ENCODE data around the gene ENTPD2.

ENTPD2 gene

DNA sequence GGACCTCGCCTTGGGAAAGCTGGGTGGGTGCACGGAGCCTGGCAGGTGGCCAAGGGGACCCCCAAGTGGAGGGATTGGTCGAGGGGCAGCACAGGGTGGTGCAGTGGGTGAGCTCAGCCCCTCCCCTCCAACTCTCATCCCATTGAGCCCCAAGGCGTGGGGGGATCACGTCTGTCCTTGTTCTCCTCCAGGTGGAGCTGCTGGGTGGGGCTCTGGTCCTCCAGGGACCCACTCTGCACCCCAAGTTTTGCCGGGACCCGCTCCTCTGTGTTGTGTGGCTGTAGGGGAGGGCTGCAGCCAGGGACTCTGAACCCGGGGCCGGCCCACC lies 18.4 kb downstream of the ENTPD2 start:
- Histone ChIP-seq H3K36me3 (ENCODE audit: control insufficient read depth in 2 of 2, insufficient read depth in 1 of 2, low read length in 2 of 2) (peaks cover 0 to 24% of the 10 kb centered on the region in 2 experiments; a peak in 1 of 3 replicates), H3K4me1 (ENCODE audit: control insufficient read depth, insufficient read depth, low read length) (no peaks in the 10 kb centered on the region), H3K9me3 (ENCODE audit: control insufficient read depth, insufficient read depth, low read depth, low read length) (no peaks in the 10 kb centered on the region), H3K27ac (ENCODE audit: extremely low read depth, low read depth, low read length) (no peak overlapping the region), H3K4me3 (ENCODE audit: low read depth, low read length) (no peak overlapping the region)
- ChIA-PET POLR2A (interaction anchor here (0.7 to 2.0 kb wide), 19 partner anchors 9 to 308 kb away, joined by 3 to 16 read pairs (median 4); partner anchors contain the start of genes CLIC3, NPDC1, PAXX and RNF208), CTCF (interaction anchor here (0.6 to 5.3 kb wide), 58 partner anchors 8 to 517 kb away, joined by 3 to 119 read pairs (median 4); partner anchors contain the start of genes AJM1, C8G, CLIC3 and FBXW5)
- TF ChIP-seq, protein P1, sequence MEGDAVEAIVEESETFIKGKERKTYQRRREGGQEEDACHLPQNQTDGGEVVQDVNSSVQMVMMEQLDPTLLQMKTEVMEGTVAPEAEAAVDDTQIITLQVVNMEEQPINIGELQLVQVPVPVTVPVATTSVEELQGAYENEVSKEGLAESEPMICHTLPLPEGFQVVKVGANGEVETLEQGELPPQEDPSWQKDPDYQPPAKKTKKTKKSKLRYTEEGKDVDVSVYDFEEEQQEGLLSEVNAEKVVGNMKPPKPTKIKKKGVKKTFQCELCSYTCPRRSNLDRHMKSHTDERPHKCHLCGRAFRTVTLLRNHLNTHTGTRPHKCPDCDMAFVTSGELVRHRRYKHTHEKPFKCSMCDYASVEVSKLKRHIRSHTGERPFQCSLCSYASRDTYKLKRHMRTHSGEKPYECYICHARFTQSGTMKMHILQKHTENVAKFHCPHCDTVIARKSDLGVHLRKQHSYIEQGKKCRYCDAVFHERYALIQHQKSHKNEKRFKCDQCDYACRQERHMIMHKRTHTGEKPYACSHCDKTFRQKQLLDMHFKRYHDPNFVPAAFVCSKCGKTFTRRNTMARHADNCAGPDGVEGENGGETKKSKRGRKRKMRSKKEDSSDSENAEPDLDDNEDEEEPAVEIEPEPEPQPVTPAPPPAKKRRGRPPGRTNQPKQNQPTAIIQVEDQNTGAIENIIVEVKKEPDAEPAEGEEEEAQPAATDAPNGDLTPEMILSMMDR (tag by site-specific recombination; IDR thresholded peaks at IDR 0.05): peak; percentile 57; the same call in 1 of the 2 replicates
- no peak for TF ChIP-seq ZNF596 (tag by site-specific recombination; IDR thresholded peaks at IDR 0.05)
- no peak for TF ChIP-seq ZNF354C (tag by site-specific recombination; IDR thresholded peaks at IDR 0.05; ENCODE audit: borderline replicate concordance, low read depth)
- TF ChIP-seq, protein P2, sequence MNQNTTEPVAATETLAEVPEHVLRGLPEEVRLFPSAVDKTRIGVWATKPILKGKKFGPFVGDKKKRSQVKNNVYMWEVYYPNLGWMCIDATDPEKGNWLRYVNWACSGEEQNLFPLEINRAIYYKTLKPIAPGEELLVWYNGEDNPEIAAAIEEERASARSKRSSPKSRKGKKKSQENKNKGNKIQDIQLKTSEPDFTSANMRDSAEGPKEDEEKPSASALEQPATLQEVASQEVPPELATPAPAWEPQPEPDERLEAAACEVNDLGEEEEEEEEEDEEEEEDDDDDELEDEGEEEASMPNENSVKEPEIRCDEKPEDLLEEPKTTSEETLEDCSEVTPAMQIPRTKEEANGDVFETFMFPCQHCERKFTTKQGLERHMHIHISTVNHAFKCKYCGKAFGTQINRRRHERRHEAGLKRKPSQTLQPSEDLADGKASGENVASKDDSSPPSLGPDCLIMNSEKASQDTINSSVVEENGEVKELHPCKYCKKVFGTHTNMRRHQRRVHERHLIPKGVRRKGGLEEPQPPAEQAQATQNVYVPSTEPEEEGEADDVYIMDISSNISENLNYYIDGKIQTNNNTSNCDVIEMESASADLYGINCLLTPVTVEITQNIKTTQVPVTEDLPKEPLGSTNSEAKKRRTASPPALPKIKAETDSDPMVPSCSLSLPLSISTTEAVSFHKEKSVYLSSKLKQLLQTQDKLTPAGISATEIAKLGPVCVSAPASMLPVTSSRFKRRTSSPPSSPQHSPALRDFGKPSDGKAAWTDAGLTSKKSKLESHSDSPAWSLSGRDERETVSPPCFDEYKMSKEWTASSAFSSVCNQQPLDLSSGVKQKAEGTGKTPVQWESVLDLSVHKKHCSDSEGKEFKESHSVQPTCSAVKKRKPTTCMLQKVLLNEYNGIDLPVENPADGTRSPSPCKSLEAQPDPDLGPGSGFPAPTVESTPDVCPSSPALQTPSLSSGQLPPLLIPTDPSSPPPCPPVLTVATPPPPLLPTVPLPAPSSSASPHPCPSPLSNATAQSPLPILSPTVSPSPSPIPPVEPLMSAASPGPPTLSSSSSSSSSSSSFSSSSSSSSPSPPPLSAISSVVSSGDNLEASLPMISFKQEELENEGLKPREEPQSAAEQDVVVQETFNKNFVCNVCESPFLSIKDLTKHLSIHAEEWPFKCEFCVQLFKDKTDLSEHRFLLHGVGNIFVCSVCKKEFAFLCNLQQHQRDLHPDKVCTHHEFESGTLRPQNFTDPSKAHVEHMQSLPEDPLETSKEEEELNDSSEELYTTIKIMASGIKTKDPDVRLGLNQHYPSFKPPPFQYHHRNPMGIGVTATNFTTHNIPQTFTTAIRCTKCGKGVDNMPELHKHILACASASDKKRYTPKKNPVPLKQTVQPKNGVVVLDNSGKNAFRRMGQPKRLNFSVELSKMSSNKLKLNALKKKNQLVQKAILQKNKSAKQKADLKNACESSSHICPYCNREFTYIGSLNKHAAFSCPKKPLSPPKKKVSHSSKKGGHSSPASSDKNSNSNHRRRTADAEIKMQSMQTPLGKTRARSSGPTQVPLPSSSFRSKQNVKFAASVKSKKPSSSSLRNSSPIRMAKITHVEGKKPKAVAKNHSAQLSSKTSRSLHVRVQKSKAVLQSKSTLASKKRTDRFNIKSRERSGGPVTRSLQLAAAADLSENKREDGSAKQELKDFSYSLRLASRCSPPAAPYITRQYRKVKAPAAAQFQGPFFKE (tag by site-specific recombination; IDR thresholded peaks at IDR 0.05; ENCODE audit: borderline replicate concordance): 0 out of 2 replicates have a peak, but pooled peaks have one; percentile 33
- no peak for TF ChIP-seq IKZF3 (tag by site-specific recombination; IDR thresholded peaks at IDR 0.05)
- peak; percentile 4; the same call in 1 of the 2 replicates for TF ChIP-seq ZNF391 (tag by site-specific recombination; IDR thresholded peaks at IDR 0.05; ENCODE audit: borderline replicate concordance, low read depth)
- TF ChIP-seq, protein P3, sequence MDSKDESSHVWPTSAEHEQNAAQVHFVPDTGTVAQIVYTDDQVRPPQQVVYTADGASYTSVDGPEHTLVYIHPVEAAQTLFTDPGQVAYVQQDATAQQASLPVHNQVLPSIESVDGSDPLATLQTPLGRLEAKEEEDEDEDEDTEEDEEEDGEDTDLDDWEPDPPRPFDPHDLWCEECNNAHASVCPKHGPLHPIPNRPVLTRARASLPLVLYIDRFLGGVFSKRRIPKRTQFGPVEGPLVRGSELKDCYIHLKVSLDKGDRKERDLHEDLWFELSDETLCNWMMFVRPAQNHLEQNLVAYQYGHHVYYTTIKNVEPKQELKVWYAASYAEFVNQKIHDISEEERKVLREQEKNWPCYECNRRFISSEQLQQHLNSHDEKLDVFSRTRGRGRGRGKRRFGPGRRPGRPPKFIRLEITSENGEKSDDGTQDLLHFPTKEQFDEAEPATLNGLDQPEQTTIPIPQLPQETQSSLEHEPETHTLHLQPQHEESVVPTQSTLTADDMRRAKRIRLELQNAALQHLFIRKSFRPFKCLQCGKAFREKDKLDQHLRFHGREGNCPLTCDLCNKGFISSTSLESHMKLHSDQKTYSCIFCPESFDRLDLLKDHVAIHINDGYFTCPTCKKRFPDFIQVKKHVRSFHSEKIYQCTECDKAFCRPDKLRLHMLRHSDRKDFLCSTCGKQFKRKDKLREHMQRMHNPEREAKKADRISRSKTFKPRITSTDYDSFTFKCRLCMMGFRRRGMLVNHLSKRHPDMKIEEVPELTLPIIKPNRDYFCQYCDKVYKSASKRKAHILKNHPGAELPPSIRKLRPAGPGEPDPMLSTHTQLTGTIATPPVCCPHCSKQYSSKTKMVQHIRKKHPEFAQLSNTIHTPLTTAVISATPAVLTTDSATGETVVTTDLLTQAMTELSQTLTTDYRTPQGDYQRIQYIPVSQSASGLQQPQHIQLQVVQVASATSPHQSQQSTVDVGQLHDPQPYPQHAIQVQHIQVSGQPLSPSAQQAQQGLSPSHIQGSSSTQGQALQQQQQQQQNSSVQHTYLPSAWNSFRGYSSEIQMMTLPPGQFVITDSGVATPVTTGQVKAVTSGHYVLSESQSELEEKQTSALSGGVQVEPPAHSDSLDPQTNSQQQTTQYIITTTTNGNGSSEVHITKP (tag by site-specific recombination; IDR thresholded peaks at IDR 0.05): peak; percentile 3; the same call in 1 of the 2 replicates
- no peak for TF ChIP-seq ZNF600 (tag by site-specific recombination; IDR thresholded peaks at IDR 0.05)
- no peak for TF ChIP-seq ZNF623 (tag by site-specific recombination; IDR thresholded peaks at IDR 0.05)
- TF ChIP-seq KLF16 (tag by site-specific recombination; IDR thresholded peaks at IDR 0.05): no peak
- no peak for TF ChIP-seq ZNF530 (tag by site-specific recombination; IDR thresholded peaks at IDR 0.05; ENCODE audit: low read depth)
- TF ChIP-seq ZNF37A (tag by site-specific recombination; IDR thresholded peaks at IDR 0.05): no peak
- TF ChIP-seq ZFP41 (tag by site-specific recombination; IDR thresholded peaks at IDR 0.05; ENCODE audit: borderline replicate concordance): no peak
- no peak for TF ChIP-seq ZNF174 (tag by site-specific recombination; IDR thresholded peaks at IDR 0.05)
- TF ChIP-seq ZNF555 (tag by site-specific recombination; conservative IDR thresholded peaks at IDR 0.05): no peak
- no peak for TF ChIP-seq HOXA7 (CRISPR knock-in tag; IDR thresholded peaks at IDR 0.05; ENCODE audit: borderline replicate concordance)
- TF ChIP-seq, protein P4, sequence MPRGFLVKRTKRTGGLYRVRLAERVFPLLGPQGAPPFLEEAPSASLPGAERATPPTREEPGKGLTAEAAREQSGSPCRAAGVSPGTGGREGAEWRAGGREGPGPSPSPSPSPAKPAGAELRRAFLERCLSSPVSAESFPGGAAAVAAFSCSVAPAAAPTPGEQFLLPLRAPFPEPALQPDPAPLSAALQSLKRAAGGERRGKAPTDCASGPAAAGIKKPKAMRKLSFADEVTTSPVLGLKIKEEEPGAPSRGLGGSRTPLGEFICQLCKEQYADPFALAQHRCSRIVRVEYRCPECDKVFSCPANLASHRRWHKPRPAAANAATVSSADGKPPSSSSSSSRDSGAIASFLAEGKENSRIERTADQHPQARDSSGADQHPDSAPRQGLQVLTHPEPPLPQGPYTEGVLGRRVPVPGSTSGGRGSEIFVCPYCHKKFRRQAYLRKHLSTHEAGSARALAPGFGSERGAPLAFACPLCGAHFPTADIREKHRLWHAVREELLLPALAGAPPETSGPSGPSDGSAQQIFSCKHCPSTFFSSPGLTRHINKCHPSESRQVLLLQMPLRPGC (tag by site-specific recombination; IDR thresholded peaks at IDR 0.05): no peak
- TF ChIP-seq SCRT1 (tag by site-specific recombination; IDR thresholded peaks at IDR 0.05; ENCODE audit: borderline replicate concordance): peak; percentile 98
- TF ChIP-seq ZNF561 (tag by site-specific recombination; IDR thresholded peaks at IDR 0.05; ENCODE audit: borderline replicate concordance): no peak
- no peak for TF ChIP-seq ZNF221 (tag by site-specific recombination; IDR thresholded peaks at IDR 0.05; ENCODE audit: borderline replicate concordance)
- TF ChIP-seq ZBTB8A (tag by site-specific recombination; IDR thresholded peaks at IDR 0.05): no peak
- no peak for TF ChIP-seq ZNF211 (tag by site-specific recombination; IDR thresholded peaks at IDR 0.05; ENCODE audit: low read depth)
- TF ChIP-seq ZNF157 (tag by site-specific recombination; IDR thresholded peaks at IDR 0.05): no peak
- TF ChIP-seq SETDB1 (IDR thresholded peaks at IDR 0.05; ENCODE audit: insufficient read length, low read length): no peak
- no peak for TF ChIP-seq ZNF114 (tag by site-specific recombination; IDR thresholded peaks at IDR 0.05)
- no peak for TF ChIP-seq ZNF335 (tag by site-specific recombination; conservative IDR thresholded peaks at IDR 0.05)
